Suprapubic skin (tissue), 4 donors: ENCODE data around the gene EIF2B1. TPM values are rescaled to one million over a fixed set of nuclear protein-coding genes. Genes with fewer than 3 reads are reported as not detected.

Experiments
- DNase-seq, 2 donors: peaks; one replicate each; pipeline ENCODE4 v3.0.0-alpha.2; 2019; ENCODE audit warnings: low spot score in 2 of 2
- H3K27ac ChIP-seq: fragments of 200-600 bp; sonication (generic); one replicate; pipeline ENCODE4 v1.5.1; 2019
- H3K27me3 ChIP-seq: fragments of 200-600 bp; sonication (generic); one replicate; pipeline ENCODE4 v1.5.1; 2019
- H3K36me3 ChIP-seq: fragments of 200-600 bp; sonication (generic); one replicate; pipeline ENCODE4 v1.5.1; 2019
- H3K4me1 ChIP-seq: fragments of 200-600 bp; sonication (generic); one replicate; pipeline ENCODE4 v1.5.1; 2019
- H3K4me3 ChIP-seq: fragments of 200-600 bp; sonication (generic); one replicate; pipeline ENCODE4 v1.5.1; 2019; ENCODE audit warnings: mild to moderate bottlenecking
- H3K9me3 ChIP-seq: fragments of 200-600 bp; sonication (generic); one replicate; pipeline ENCODE4 v1.5.1; 2019
- EP300 ChIP-seq: sonication (generic); formaldehyde crosslinking; IDR thresholded peaks from one replicate; pipeline ENCODE4 v1.6.1; 2017; ENCODE audit warnings: antibody characterized with exemption
- POLR2A ChIP-seq, 2 donors: fragments of 450-650 bp; IDR thresholded peaks; one replicate each; pipeline ENCODE4 v1.6.1; 2017; ENCODE audit warnings: antibody characterized with exemption in 2 of 2, mild to moderate bottlenecking in 2 of 2, moderate library complexity in 2 of 2
- POLR2AphosphoS5 ChIP-seq, 3 donors: sonication (generic); formaldehyde crosslinking; IDR thresholded peaks; one replicate each; pipeline ENCODE4 v1.6.1; 2017; ENCODE audit warnings: antibody characterized with exemption in 3 of 3
- WGBS: methylation state at CpG from one replicate; pipeline ENCODE4 v1.1.5; 2018; 5-methylcytosine and 5-hydroxymethylcytosine counted together
- total RNA-seq, 4 donors: library from RNA; depleted of rRNA; stranded (reverse); fragments of >200 nt; gene quantifications; one replicate each; pipeline ENCODE4 v1.1.0, GENCODE V29; 2016
- TF ChIP-seq, protein P1 (sequence below), 2 donors: fragments of 200-600 bp in 1 of 2; fragments of 450-650 bp in 1 of 2; sonication (generic) in 1 of 2; IDR thresholded peaks; one replicate each; pipeline ENCODE4 v1.5.1; 2016 to 2019; ENCODE audit warnings: antibody characterized with exemption in 2 of 2, mild to moderate bottlenecking in 1 of 2, moderate library complexity in 1 of 2

EIF2B1 gene
- total RNA-seq, 4 donors from 2014 or later: 122 to 214 (median 188) TPM

DNA sequence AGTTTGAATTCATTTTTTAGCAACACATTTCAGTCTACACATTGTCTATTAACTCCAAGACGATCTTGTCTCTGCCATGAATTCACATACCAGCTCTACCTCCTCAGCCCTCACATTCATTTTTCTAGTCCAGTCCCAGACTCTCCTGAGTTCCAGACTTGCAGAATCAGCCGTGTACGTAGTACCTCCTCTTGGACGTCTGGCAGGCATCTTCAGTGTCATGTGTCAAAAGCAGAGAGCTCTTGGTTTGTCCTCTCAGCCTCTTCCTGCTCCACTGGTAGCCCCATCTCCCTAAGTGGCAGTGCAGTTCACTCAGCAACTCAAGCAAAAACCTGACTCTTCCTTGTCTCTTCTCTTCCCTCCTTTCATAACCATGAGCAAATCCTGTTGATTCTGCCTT, 22.9 kb upstream of the EIF2B1 start:
- Histone ChIP-seq H3K4me1 (peaks cover 9% of the 10 kb centered on the region), H3K36me3 (peaks cover 57% of the 10 kb centered on the region), H3K27me3 (no peaks in the 10 kb centered on the region), H3K27ac (no peak overlapping the region), H3K4me3 (no peak overlapping the region), H3K9me3 (no peaks in the 10 kb centered on the region)
- TF ChIP-seq POLR2AphosphoS5 (IDR thresholded peaks at IDR 0.05) (no peak), POLR2A (IDR thresholded peaks at IDR 0.05) (no peak), EP300 (no peak)
- TF ChIP-seq, protein P1, sequence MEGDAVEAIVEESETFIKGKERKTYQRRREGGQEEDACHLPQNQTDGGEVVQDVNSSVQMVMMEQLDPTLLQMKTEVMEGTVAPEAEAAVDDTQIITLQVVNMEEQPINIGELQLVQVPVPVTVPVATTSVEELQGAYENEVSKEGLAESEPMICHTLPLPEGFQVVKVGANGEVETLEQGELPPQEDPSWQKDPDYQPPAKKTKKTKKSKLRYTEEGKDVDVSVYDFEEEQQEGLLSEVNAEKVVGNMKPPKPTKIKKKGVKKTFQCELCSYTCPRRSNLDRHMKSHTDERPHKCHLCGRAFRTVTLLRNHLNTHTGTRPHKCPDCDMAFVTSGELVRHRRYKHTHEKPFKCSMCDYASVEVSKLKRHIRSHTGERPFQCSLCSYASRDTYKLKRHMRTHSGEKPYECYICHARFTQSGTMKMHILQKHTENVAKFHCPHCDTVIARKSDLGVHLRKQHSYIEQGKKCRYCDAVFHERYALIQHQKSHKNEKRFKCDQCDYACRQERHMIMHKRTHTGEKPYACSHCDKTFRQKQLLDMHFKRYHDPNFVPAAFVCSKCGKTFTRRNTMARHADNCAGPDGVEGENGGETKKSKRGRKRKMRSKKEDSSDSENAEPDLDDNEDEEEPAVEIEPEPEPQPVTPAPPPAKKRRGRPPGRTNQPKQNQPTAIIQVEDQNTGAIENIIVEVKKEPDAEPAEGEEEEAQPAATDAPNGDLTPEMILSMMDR (IDR thresholded peaks at IDR 0.05): no peak
- no peak for DNase-seq
- WGBS: 81% methylated on average over 4 of the region's 4 CpGs

- Histone ChIP-seq H3K36me3 (peaks cover 60% of the 10 kb centered on the region), H3K4me3 (no peak overlapping the region), H3K9me3 (no peaks in the 10 kb centered on the region), H3K4me1 (peaks cover 3% of the 10 kb centered on the region), H3K27me3 (no peaks in the 10 kb centered on the region), H3K27ac (no peak overlapping the region)
- DNase-seq: no peak
- TF ChIP-seq POLR2AphosphoS5 (IDR thresholded peaks at IDR 0.05) (no peak), POLR2A (IDR thresholded peaks at IDR 0.05) (no peak), EP300 (no peak)
- TF ChIP-seq, protein P1 (IDR thresholded peaks at IDR 0.05): no peak
- WGBS: 73% methylated on average over 5 of the region's 5 CpGs
These were observed 21.9 kb upstream of the EIF2B1 start for GRCh38 chr12:123655420-123655819.

GRCh38 chr12:123654129-123654701, 20.7 kb upstream of the EIF2B1 start:
- no peaks in the 10 kb centered on the region for H3K9me3 ChIP-seq
- H3K27me3 ChIP-seq: no peaks in the 10 kb centered on the region
- H3K4me3 ChIP-seq: no peak overlapping the region
- TF ChIP-seq, protein P1 (IDR thresholded peaks at IDR 0.05): no peak
- TF ChIP-seq POLR2A (IDR thresholded peaks at IDR 0.05): no peak
- TF ChIP-seq POLR2AphosphoS5 (IDR thresholded peaks at IDR 0.05): no peak
- no peak for TF ChIP-seq EP300
- WGBS: 89% methylated on average over 4 of the region's 4 CpGs
- H3K4me1 ChIP-seq: no peaks in the 10 kb centered on the region
- peaks cover 66% of the 10 kb centered on the region for H3K36me3 ChIP-seq
- H3K27ac ChIP-seq: no peak overlapping the region
- DNase-seq: no peak

DNA sequence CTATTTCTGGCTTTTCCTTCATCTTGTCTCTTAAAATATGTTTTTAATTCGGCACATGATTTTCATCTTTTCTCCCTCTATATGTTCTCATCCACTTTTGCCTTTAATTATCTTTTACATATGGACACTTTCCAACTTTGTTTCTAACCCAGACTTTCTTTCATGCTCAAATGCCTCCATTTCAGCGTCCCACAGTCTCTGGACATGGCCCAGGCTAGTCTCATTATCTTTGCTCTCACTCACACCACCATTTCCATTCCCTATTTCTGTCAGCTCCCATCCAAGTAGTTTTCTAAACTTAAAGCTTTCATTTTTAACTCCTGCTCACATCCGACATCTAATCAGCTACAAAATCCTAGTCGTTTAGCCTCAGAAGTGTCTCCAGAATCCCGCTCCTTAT, 14.9 kb upstream of the EIF2B1 start:
- Histone ChIP-seq H3K27ac (no peak overlapping the region), H3K36me3 (peaks cover 75% of the 10 kb centered on the region), H3K27me3 (no peaks in the 10 kb centered on the region), H3K4me1 (no peaks in the 10 kb centered on the region), H3K9me3 (no peaks in the 10 kb centered on the region), H3K4me3 (no peak overlapping the region)
- TF ChIP-seq EP300: no peak
- no peak for TF ChIP-seq POLR2AphosphoS5 (IDR thresholded peaks at IDR 0.05)
- TF ChIP-seq, protein P1 (IDR thresholded peaks at IDR 0.05): no peak
- DNase-seq: no peak
- WGBS: 81% methylated on average over 5 of the region's 5 CpGs

GRCh38 chr12:123645878-123646277, 12.4 kb upstream of the EIF2B1 start:
- Histone ChIP-seq H3K36me3 (peaks cover 66% of the 10 kb centered on the region), H3K9me3 (no peaks in the 10 kb centered on the region), H3K27ac (no peak overlapping the region), H3K4me3 (no peak overlapping the region), H3K4me1 (no peaks in the 10 kb centered on the region), H3K27me3 (no peaks in the 10 kb centered on the region)
- 75% methylated on average over 5 of the region's 5 CpGs for WGBS
- TF ChIP-seq POLR2AphosphoS5 (IDR thresholded peaks at IDR 0.05) (no peak), POLR2A (IDR thresholded peaks at IDR 0.05) (no peak), EP300 (no peak)
- TF ChIP-seq, protein P1 (IDR thresholded peaks at IDR 0.05): no peak
- DNase-seq: no peak
